Measurements from ENCODE around the gene BAHCC1. TPM values are rescaled to one million over a fixed set of nuclear protein-coding genes. Genes with fewer than 3 reads are reported as not detected.

Gene BAHCC1
- total and polyA plus RNA-seq, 9 of the 15 experiments (the other 6 are each of a cell fraction or from before 2014, with no cell fraction given): 0.14 to 26.9 (median 5.0) TPM

DNA sequence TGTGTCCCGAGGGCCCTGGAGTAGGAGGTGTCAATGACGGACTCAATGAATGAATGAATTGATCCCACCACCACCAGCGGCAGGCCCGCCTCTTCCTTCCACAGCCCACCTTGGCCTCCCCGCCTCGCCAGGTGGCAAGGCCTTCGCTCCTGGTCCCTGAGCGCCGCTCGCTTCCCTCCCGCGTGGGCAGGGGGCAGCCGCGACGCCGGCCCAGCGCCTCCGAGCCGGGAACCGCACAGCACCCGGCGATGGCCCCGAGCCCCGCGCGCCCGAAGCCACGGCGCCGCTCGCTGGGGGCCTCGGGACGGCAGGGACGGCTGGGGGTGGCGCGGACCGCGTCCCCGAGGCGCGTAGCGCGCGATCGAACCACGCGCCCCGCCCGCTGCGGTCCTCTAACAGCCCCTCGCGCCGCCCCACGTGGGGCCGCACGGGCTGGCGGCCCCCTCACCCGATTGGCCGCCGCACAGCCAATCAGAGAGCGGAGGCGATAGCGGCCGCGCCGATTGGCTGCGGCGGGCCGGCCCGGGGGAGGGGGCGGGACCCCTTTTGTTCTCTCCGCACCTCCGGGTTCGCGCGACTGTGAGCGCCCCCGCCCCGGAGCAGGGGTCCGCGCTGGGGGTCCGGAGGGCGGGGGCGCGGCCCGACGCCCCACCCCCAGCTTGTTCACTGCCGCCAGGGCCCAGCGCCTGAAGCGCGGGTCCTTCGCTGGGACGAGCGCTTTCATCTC is 86.0 kb downstream of the BAHCC1 start (continued):
- TF ChIP-seq ETV6 (IDR thresholded peaks at IDR 0.05; ENCODE audit: borderline replicate concordance in 1 of 2, low read depth in 2 of 2, low read length in 1 of 2): no peak
- TF ChIP-seq ETV6 (CRISPR knock-in tag; IDR thresholded peaks at IDR 0.05; ENCODE audit: borderline replicate concordance): peak; percentile 82; the same call in 1 of the 2 replicates
- TF ChIP-seq POLR2G (IDR thresholded peaks at IDR 0.05; ENCODE audit: low read depth, low read length): peak; percentile 83
- TF ChIP-seq MCM5 (IDR thresholded peaks at IDR 0.05; ENCODE audit: low read depth): no peak
- TF ChIP-seq KAT7 (CRISPR knock-in tag; IDR thresholded peaks at IDR 0.05; ENCODE audit: borderline replicate concordance): no peak
- no peak for TF ChIP-seq HNRNPH1 (optimal IDR thresholded peaks at IDR 0.05; ENCODE audit: low read depth, low read length)
- peak; percentile 100 for TF ChIP-seq L3MBTL2 (IDR thresholded peaks at IDR 0.05)
- TF ChIP-seq ELF2 (CRISPR knock-in tag; IDR thresholded peaks at IDR 0.05): no peak
- TF ChIP-seq GABPA (tag; conservative IDR thresholded peaks at IDR 0.05; ENCODE audit: low read depth): no peak
- TF ChIP-seq BCL6 (CRISPR knock-in tag; IDR thresholded peaks at IDR 0.05): no peak
- TF ChIP-seq, protein P1, sequence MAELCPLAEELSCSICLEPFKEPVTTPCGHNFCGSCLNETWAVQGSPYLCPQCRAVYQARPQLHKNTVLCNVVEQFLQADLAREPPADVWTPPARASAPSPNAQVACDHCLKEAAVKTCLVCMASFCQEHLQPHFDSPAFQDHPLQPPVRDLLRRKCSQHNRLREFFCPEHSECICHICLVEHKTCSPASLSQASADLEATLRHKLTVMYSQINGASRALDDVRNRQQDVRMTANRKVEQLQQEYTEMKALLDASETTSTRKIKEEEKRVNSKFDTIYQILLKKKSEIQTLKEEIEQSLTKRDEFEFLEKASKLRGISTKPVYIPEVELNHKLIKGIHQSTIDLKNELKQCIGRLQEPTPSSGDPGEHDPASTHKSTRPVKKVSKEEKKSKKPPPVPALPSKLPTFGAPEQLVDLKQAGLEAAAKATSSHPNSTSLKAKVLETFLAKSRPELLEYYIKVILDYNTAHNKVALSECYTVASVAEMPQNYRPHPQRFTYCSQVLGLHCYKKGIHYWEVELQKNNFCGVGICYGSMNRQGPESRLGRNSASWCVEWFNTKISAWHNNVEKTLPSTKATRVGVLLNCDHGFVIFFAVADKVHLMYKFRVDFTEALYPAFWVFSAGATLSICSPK (IDR thresholded peaks at IDR 0.05; ENCODE audit: borderline replicate concordance): no peak
- TF ChIP-seq, protein P2, sequence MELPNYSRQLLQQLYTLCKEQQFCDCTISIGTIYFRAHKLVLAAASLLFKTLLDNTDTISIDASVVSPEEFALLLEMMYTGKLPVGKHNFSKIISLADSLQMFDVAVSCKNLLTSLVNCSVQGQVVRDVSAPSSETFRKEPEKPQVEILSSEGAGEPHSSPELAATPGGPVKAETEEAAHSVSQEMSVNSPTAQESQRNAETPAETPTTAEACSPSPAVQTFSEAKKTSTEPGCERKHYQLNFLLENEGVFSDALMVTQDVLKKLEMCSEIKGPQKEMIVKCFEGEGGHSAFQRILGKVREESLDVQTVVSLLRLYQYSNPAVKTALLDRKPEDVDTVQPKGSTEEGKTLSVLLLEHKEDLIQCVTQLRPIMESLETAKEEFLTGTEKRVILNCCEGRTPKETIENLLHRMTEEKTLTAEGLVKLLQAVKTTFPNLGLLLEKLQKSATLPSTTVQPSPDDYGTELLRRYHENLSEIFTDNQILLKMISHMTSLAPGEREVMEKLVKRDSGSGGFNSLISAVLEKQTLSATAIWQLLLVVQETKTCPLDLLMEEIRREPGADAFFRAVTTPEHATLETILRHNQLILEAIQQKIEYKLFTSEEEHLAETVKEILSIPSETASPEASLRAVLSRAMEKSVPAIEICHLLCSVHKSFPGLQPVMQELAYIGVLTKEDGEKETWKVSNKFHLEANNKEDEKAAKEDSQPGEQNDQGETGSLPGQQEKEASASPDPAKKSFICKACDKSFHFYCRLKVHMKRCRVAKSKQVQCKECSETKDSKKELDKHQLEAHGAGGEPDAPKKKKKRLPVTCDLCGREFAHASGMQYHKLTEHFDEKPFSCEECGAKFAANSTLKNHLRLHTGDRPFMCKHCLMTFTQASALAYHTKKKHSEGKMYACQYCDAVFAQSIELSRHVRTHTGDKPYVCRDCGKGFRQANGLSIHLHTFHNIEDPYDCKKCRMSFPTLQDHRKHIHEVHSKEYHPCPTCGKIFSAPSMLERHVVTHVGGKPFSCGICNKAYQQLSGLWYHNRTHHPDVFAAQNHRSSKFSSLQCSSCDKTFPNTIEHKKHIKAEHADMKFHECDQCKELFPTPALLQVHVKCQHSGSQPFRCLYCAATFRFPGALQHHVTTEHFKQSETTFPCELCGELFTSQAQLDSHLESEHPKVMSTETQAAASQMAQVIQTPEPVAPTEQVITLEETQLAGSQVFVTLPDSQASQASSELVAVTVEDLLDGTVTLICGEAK (IDR thresholded peaks at IDR 0.05): no peak
- TF ChIP-seq, protein P2 (CRISPR knock-in tag; IDR thresholded peaks at IDR 0.05): no peak
- TF ChIP-seq ZBTB7A (IDR thresholded peaks at IDR 0.05; ENCODE audit: borderline replicate concordance, control insufficient read depth, low read depth, low read length): peak; percentile 87; the same call in 1 of the 2 replicates
- no peak for TF ChIP-seq ZNF239 (CRISPR knock-in tag; IDR thresholded peaks at IDR 0.05)
- TF ChIP-seq EGR1 (conservative IDR thresholded peaks at IDR 0.05): peak; percentile 16; the same call in 1 of the 2 replicates
- TF ChIP-seq ZC3H4 (CRISPR knock-in tag; IDR thresholded peaks at IDR 0.05; ENCODE audit: borderline replicate concordance): no peak
- TF ChIP-seq RBM25 (IDR thresholded peaks at IDR 0.05; ENCODE audit: low read depth, low read length, severe bottlenecking): peak; percentile 100
